GM04504 (cell line): Measurements from ENCODE around the gene RO60.
"Not testable (repeated sequence)": the region's sequence is repeated elsewhere in the genome, so short reads cannot be mapped to it uniquely, and the experiment has no call there.

Experiments
- DNase-seq: peaks from one replicate; pipeline ENCODE4 v3.0.0-alpha.2; 2012; ENCODE audit warnings: low read depth

RO60 gene

DNA sequence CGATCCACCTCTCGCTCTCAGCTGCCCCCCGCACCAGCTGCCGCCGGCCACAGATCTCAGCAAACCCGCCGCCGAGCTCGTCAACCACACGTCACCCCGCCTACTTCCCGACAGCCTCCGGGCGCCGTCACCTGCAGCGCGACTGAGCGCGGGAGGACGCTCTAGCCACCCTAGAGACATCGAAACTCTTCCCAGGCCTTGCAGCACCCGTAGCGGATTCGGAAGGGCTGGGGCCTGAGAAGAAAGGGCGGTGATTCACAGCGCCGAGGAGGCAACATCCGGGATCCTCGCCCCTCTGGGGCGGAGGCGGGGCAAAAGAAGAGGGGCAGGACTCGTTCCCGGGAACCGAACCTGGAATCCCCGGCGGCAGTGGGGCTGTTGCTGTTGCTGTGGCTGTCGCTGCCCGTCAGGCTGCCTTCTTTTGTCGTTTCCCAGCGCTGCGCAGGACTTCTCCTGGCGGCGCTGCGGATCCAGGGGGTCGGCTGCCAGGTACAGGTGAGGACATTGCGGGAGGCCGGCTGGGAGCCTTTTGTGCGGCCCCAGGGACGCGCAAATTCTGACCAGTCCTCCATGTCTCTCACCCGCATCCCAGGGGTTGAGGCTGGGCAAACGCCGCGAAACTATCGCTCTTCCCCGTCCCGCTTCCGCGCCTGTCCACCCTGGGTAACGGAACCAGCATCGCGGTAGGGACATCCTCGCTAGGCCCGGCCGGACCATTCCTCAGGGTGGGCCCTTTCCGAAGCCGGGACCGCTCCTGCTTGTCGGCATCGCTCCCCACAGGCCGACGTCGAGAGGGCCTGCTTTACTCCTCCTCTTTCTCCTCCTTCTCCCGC, at the start of gene RO60, which contains the start of gene UCHL5:
RO60 (plus strand) TSS at position 331 of the 833 bp plus-strand sequence. CDS start 9,443 bp downstream, outside the sequence.
UCHL5 (minus strand) TSS at position 79 of the 833 bp plus-strand sequence. CDS start 100 bp downstream, outside the sequence.
- peak; percentile 97 for DNase-seq

DNA sequence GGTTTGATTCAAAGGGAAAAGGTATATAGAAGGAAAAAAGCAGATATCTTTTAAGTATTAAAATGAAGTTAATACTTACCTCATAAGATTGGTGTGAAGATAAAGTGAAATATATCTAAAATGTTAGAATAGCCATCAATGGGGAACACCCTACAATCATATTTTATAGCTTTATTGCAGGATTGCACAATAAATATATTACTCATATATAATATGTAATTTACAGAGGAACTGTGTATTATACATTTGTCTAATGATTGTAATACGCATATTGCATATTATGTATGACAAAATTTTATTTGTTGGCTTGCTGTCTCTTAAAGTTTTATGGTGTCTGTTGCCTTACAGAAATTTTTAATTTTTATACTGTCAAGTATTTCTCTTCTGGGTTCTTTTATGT, 48.0 kb upstream of the RO60 start:
- no peak for DNase-seq

DNA sequence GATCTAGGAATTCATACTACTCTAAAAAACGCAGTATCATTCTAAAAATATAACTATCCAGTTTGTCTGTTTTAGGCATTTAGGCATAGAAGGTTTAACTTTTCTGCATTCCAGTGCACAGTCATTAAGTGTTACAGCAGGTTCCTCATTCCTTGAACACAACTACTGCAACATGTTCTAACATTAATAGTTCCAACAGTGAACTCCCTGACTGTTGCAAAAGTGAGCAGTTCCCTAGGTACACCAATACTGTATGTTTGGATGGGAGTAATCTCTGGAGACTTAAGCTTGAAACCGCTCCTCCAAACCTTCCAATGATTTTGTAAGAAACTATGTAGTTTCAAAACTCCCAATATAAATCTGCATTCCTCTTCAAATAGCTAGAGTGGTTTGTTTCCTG, 46.4 kb upstream of the RO60 start:
- peak; percentile 18 for DNase-seq

DNA sequence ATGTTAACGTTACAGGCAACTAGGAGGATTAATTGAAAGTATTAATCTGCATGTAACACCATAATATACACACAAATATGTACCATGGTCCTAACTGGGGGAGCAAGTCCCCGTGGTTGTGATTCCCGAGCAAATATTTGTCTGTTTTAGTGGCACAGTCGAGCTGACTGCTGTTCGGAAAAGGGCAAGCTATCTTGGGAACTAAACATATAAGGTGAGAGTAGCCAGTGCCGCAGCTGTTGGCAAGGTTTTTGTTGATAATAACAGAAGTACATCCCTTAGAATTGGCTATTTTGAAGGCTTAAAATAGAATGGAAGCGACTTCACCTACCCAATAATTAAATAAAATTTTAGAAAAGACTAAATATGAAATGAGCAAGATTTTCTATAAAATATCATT, 45.7 kb upstream of the RO60 start:
- DNase-seq: no peak

DNA sequence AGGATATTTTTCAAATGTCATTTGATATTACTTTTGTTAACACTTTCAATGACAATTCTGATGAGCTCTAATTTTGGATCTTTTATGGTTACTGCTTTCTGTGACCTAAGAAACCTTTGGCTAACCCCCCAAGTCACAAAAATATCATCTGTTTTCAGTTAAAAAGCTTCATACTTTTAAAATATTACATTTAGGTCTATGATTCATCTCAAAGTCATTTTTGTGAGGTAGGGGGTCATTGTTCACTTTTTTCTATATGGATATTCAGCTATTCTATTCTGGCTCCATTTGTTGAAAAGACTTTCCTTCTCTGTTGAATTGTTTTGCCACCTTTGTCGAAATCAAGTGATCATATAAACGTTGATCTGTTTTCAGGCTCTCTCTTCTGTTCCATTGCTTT, 45.0 kb upstream of the RO60 start:
- no peak for DNase-seq

DNA sequence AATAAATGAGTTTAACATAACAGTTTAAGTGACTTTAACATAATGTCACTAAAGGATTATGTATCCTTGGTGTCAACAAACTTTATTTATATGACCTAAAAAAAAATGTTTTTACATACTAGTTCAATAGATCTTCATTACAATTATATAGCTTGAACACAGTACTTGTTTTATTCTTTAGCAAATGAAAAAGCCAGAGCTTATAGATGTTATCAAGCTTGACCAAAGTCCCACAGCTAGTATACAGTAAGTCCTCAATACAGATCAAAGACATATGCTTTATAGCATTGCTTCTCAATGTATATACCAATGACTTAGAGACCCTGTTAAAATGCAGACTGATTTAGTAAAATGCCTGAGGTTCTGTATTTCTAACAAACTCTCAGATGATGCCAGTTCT, 42.6 kb upstream of the RO60 start:
- no peak for DNase-seq

DNA sequence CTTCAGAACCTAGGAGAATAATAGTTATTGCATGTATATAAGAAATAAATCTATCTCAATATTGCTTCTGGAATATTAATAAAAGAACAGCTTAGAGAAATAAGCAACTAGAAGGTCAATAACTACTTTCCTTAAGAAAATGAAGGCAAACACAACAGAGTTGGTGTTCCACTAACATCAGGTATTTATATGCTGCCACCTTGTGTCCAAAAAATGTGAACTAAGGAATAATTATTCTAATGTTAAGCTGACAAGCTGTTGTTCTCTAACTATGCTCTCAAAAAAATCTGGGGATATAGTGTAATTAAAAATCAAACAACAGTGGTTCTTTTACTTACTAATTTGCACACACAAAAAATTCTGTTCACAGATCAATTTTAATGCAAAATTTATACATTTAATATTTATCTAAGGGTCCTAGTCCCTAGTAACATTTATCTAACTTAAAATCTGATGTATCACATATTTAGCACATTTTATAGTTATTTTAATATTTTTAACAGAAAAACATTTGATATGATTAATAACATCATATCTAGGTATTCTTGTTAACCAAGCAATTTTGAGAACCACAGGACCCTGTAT, 39.9 kb upstream of the RO60 start:
- DNase-seq: no peak

DNA sequence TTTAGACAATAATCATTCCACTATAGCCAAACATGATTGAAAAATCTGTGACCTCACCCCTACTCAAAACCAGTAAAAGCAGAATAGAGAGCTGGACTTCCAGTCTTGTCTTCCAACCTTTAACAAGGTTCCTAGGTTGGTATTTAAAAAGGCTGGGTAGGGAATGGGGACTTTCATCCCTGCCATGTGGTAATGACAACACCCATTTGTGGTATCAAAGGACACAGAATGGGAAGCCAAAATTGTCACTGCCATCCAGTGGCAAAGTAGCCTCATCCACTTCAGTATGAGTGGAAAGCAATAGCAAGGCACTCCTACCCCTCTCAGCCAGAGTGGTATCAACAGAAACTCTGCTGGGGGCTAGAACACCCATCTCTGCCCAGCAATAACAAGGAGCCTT, 34.2 kb upstream of the RO60 start:
- DNase-seq: no peak

DNA sequence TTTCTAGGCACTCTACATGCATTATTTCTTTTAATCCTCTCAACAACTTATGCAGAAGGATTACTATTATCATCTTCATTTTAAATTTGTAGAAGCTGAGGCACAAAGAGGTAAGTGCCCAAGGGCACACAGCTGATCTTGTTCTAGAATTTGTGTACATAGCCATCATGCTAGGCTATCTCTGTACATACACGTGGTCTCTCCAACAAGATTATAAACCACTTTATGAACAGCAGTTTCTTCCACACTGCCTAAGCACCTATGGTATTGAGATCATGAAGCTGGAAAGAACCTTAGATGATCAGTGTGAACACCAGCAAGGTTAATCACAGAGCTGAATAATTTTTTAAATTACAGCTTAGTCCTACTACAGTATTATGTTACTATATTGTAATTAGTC, 29.1 kb upstream of the RO60 start:
- DNase-seq: no peak

DNA sequence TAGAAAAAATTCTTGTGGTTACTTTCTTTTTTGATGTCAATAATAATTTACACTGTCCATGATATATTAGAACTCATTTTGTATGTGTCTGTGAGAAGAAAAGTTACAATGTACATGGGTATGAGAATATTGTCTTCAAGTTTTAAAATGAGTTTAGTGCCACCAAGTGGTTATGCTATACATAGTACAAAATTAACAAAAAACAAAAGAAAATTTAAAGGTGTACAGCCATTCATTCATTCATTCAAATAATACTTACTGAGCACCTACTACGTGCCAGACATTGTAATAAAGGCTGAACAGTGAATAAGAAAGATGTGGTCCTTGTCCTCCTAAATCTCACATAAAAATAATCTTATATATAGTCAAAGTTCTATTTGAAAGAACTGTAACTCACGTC, 28.0 kb upstream of the RO60 start:
- no peak for DNase-seq

DNA sequence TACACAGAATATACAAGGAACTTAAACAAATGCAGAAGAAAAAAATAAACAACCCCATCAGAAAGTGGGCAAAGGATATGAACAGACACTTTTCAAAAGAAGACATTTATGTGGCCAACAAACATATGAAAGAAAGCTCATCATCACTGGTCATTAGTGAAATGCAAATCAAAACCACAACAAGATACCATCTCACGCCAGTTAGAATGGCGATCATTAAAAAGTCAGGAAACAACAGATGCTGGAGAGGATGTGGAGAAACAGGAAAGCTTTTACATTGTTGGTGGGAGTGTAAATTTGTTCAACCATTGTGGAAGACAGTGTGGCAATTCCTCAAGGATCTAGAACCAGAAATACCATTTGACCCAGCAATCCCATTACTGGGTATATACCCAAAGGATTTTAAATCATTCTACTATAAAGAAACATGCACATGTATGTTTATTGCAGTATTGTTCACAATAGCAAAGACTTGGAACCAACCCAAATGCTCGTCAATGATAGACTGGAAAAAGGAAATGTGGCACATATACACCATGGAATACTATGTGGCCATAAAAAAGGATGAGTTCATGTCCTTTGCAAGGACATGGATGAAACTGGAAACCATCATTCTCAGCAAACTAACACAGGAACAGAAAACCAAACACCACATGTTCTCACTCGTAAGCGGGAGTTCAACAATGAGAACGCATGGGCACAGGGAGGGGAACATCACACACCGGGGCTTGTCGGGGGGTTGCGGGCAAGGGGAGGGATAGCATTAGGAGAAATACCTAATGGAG, 26.6 kb upstream of the RO60 start:
- DNase-seq: not testable (repeated sequence)

DNA sequence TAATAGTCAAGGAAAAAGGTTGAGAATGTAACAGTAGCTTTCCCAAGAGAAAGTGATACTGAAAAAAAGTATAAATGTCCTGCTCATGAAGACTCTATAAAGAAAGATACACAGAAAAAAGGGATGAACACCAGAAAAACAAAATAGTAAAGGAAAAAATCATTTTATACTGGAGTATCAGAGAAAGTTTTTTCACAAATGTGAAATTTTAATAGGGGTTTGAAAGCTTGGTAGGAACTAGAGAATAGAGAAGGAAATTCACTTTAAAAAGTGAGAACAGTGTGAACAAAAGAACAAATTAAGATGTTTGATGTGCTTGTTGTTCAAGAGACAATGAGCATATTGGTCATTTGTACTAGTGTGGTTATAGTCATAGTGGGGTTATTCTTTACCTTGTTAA, 25.8 kb upstream of the RO60 start:
- no peak for DNase-seq

DNA sequence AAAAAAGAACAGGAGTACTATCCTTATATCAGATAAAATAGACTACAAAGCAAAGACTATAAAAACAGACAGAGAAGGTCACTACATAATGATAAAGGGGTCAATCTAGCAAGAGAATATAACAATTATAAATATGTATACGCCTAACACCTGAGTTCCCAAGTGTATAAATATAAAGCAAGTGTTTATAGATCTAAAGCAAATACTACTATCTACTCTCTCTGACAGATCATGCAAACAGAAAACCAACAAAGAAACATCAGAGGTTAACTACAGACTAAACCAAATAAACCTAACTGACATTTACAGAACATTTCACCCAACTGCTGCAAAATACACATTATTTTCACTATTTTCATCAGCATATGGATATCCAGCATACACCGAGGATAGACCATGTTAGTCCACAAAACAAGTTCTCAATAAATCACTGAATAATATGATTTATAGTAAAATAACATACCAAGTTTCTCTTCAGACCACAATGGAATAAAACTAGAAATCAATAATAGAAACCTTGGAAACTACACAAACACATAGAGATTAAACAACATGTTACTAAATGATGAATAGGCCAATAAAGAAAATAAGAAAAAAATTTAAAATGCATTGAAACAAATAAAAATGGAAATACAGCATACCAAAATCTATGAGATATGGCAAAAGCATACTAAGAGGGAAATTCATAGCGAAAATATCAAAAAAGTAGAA, 22.9 kb upstream of the RO60 start:
- DNase-seq: no peak

DNA sequence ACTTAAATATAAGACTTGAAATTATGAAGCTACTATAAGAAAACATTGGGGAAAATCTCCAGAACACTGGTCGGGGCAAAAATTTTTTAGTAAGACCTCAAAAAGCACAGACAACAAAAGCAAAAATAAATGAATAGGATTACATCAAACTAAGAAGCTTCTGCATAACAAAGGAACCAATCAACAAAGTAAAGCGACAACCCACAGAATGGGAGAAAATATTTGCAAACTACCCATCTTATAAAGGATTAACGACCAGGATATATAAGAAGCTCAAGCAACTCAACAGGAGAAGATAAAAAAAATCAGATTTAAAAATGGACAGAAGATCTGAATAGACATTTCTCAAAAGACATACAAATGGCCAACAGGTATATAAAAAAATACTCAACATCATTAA, 19.4 kb upstream of the RO60 start:
- DNase-seq: no peak

DNA sequence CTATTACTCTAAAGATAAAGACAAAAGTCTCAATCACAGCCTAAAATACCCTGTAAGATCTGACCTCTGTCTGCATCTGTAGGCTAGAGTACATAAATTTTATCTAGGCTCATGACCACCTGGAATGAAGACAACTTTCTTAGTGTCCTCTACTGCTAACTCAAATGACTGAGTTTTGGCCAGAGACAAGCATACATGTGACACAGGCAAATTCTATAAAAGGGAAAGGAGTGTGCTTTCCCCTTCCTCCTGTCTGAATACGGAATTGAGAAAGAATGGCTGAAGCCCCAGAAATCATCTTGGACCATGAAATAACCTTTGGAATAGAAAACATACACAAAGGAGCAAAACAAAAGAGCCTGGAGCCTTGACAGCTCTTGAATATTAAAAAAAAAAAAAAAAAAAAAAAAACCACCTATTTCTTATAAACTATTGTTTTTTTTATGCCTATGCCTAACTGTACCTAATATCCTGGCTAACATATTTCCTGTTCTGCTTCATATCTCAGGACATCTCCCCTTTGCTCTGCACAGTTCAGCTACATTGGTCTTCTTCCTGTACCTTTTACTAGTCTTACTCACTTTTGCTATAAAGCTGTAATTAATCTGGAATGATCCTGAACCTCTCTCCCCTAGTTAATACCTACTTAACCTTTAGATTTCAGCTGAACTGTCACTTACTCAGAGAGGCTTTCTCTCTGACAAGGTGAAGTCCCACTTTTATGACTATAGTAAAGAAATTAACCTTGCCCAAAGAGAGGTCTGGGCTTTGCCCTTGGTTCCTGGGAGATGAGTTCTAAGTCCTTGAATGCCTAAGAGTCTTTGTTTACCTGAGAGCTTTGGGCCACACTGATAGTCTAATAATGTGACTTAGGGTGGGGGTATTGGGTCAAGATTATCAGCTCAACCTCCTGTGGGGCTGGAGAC, 16.4 kb upstream of the RO60 start:
- DNase-seq: no peak

DNA sequence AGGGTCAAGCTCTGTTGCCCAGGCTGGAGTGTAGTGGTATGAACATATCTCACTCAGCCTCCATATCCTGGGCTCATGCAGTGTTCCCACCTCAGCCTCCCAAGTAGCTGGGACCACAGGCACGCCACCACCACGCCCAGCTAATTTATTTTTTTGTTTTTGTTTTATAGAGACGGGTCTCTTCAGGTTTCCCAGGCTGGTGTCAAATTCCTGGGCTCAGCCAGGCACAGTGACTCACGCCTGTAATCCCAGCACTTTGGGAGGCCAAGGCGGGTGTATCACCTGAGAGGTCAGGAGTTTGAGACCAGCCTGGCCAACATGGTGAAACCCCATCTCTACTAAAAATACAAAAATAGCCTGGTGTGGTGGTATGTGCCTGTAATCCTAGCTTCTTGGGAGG, 10.5 kb upstream of the RO60 start:
- not testable (repeated sequence) for DNase-seq

DNA sequence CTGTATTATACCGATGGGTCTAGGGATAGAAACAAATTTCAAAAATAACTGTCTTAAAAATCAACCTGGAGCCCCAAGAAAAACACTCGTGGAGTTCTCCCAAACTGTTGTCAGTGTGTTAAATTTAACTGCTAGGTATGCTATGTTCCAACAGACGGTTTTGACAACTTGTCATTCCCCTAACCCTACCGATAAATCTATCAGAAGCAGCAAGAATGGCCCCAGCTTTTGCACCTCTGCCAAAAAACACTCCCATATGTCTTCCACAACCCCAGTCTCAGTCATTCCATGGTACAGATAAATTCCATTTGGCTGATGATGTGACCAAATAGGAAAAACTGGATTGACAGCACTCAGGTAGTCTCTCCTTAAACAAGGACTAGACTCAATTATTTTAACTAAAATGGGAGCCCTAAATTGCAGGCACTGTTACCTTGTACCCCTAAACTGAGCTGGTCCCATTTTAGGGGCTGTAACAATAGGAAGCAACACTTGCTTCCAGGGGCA, 5.2 kb upstream of the RO60 start:
- no peak for DNase-seq

DNA sequence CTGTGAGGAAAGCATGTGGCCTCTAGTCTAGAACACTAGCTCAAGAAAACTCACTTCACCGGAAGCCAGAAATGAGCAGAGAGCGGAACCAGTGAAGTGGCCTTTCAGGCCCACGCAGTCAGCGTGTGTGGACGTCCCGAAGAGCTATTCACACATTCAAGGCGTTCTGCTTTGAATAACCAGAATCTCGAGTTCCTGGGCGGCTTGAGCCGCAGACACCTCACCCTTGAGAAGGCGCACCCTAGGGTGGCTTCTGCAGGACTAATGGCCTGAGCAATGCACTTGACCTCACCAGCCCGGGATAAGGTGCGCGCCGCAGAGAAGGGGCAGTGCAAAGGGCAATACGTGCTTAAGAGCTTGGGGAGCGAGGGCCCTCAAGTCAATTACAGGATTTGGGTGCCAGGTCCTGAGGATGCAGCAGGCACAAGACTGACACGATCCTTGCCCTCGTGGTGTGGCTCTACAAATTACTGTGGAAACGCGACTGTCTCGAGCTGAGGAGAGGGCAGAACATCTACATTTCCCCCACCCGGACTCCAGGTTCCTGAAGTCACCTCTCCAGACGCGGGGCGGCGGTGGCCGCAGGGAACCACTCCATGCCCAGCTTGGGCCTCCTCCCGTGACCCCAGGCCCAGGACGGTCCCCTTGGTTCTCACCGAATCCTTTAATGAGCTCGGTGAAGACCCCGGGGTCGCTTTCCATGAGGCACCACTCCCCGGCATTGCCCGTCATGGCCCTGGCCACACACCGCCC, 707 bp upstream of the RO60 start:
- no peak for DNase-seq

DNA sequence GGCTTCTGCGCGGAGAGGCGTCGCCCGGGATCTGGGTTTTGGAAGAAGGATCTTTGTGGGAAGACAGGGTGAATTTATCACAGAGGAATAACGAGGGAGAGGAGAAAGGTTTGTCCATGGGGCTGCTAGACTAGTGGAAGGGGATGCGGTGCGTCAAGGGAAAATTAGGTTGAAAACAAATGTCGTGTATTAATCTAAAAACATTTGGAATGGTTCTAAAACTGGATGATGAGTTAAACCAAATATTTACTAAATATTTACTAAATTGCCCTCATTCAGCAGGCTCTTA, 647 bp downstream of the RO60 start:
- DNase-seq: no peak

DNA sequence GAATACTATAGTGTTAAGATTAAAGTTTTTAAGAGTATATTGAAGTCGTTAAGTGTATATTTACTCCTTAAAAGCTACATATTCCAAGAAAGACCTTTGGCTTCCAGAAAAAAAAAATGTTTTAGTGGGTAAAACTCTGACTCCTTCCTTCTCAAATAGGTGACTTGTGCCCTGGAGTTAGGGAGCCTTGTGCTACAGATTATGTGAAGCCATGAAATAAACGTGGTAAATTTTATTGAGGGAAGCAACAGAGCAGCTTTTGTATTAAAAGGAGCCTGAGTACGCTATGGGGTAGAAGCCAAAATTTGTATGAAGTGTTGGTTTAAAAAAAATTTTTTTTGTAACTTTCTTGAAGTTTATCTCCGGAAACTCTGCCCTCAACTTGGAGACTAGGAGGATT, 994 bp downstream of the RO60 start:
- no peak for DNase-seq
